Umbilical cord (tissue), 2 donors: ENCODE data around the gene ITGA8. TPM values are rescaled to one million over a fixed set of nuclear protein-coding genes. Genes with fewer than 3 reads are reported as not detected.
A peak's percentile ranks its signal among the peaks of the same experiment; 100 is the strongest.

Experiments used
- DNase-seq: peaks from one replicate; pipeline ENCODE4 v3.0.0-alpha.2; 2015; ENCODE audit warnings: low spot score
- total RNA-seq: library from RNA; depleted of rRNA; stranded (reverse); fragments of >200 nt; gene quantifications from one replicate; pipeline ENCODE4 v1.2.3, GENCODE V29; 2014; ENCODE audit warnings: low replicate concordance; ENCODE audit not compliant: insufficient read depth

Gene ITGA8
- total RNA-seq, 1 donor from 2014 or later = 1.7 TPM

GRCh38 chr10:15735763-15736162 is 16.0 kb upstream of the ITGA8 start:
- peak; percentile 87 for DNase-seq

DNA sequence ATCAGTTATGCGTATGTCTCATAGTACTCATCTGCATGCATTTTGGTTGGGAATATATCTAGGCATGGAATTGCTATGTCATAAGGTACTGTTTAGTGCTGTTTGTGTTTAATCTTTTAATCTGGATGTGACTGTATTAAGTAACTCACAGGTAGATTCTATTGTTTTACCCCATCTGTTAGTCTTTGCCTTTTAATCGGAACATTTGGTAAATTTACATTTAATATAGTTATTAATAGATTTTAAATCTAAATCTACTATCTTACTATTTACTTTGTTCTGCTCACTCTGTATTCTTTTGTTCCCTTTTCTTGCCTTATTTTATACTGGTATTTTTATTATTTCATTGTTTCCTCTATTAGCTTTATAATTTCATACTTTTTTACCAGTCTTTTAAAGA is 10.6 kb upstream of the ITGA8 start:
- DNase-seq = no peak

GRCh38 chr10:15729890-15730289 is 10.2 kb upstream of the ITGA8 start:
- DNase-seq = no peak

GRCh38 chr10:15726042-15726441 is 6.3 kb upstream of the ITGA8 start:
- no peak for DNase-seq

- peak; percentile 74 for DNase-seq
Observed at GRCh38 chr10:15725603-15726002, 5.9 kb upstream of the ITGA8 start.

- DNase-seq = no peak
Observed at GRCh38 chr10:15724683-15725082, 5.0 kb upstream of the ITGA8 start.

DNA sequence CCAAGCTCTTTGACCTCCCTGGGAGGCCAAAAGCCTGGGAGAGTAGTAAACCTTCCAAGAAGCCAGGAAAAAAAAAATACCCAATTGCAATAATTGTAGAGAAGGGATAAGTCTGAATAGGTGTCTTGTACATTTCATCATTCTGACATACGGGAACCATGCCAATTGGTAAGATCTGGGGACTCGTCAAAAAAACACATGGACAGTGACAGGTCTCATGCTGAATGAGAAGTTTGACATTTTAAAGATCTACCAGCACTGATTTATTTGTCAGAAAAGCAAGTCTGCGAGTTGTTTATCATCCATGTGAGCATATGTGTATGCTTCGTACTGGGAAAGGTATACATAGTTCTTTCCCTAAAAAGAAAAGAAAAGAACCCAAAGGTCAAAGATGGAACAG is 4.1 kb upstream of the ITGA8 start:
- no peak for DNase-seq

GRCh38 chr10:15720635-15721287 is 1.0 kb upstream of the ITGA8 start:
- no peak for DNase-seq

GRCh38 chr10:15719049-15719898 is 448 bp downstream of the ITGA8 start:
- DNase-seq = peak; percentile 42

GRCh38 chr10:15718694-15719048 is 1.1 kb downstream of the ITGA8 start:
- DNase-seq = no peak

GRCh38 chr10:15715619-15716227 is 4.0 kb downstream of the ITGA8 start:
- peak; percentile 23 for DNase-seq

- no peak for DNase-seq
Observed at GRCh38 chr10:15714847-15715246, 4.9 kb downstream of the ITGA8 start.

- no peak for DNase-seq
Observed at GRCh38 chr10:15712883-15713282, 6.8 kb downstream of the ITGA8 start.

- no peak for DNase-seq
Observed at GRCh38 chr10:15710455-15710854, 9.3 kb downstream of the ITGA8 start.

DNA sequence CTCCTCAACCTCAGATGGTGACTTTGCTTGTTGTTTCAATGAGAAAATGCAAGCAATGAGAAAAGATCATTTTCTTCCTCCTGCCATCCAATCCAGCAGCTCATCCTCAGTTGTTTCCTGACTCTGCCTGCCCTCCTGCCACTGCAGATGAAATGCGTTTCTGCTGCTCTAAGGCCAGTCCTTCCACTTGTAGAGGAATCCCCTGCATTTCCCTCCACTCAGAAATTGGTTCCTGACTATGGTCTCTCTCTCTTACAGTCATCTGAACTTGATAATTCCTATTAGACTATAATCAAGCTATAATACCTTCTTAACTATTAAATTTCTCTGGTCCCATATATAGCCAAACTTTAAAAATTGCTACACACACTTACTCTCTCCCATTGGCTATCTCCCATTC is 14.4 kb downstream of the ITGA8 start:
- DNase-seq = no peak

- DNase-seq = no peak
Observed at GRCh38 chr10:15704581-15704968, 15.1 kb downstream of the ITGA8 start.

DNA sequence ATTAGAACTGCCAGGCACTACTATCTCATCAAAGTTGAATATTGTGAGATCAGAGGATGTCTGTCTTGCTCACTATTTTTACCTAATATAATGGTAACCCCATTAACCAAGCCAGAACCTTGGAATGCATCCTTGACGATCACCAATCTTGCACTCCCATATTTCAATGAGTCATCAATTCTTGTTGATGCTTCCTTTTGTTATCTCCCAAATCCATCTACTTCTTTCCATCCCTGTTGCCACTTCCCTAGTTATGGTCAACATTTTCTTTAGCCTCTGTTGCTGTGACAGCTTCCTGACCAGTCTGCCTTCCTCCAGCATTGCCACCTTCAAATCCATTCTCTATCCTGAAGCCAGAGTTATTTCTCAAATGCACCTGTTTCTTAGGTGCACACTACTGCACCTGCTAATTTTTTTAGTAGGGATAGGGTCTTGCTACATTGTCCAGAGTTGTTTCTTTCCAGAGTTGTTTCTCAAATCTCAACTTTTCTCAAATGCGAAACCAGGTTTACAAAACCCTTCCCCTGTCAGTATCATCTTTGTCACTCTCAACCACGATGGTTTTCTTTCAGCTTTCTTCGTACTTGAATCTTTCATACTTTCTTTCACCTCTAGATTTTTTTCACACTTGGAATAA is 15.7 kb downstream of the ITGA8 start:
- no peak for DNase-seq

- DNase-seq = no peak
Observed at GRCh38 chr10:15703151-15703880, 16.4 kb downstream of the ITGA8 start.

- DNase-seq = no peak
Observed at GRCh38 chr10:15700078-15700674, 19.5 kb downstream of the ITGA8 start.

DNA sequence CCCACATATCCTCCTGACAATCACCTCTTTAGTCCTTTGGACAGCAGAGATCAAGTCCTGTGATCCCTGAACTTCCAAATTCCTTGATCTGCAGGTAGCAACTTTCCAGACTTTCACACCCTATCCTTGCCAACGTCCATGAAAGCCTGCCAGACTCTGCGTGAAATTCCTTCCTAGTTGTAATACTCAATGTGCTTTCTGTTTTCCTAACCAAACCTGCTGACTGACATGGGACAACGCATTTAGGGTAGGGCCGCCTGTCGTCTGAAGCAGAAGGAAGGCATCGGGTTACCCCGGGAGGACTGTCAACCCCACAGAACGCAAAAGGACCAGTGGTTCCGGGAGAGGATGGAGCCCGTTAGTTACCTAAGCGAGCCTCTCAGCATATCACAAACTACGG is 23.9 kb downstream of the ITGA8 start:
- no peak for DNase-seq

- no peak for DNase-seq
Observed at GRCh38 chr10:15690031-15690430, 29.7 kb downstream of the ITGA8 start.
